HG03159 (cell line): ENCODE data around the gene TCF12.

ENCODE experiments used
- ATAC-seq: cut with Tn5 transposase; IDR thresholded peaks from one replicate; pipeline ENCODE4 v1.9.1; 2021; ENCODE audit warnings: mild to moderate bottlenecking, moderate library complexity; ENCODE audit not compliant: unreplicated experiment

Gene TCF12

GRCh38 chr15:57285386-57285785, 366.9 kb downstream of the TCF12 start:
- peak; percentile 48 for ATAC-seq

- no peak for ATAC-seq
Observed at GRCh38 chr15:57286446-57287122, 368.1 kb downstream of the TCF12 start.

GRCh38 chr15:57287123-57287521, 368.7 kb downstream of the TCF12 start:
- no peak for ATAC-seq

GRCh38 chr15:57288926-57289580, 370.6 kb downstream of the TCF12 start:
- ATAC-seq: no peak

- no peak for ATAC-seq
Observed at GRCh38 chr15:57290187-57290586, 371.7 kb downstream of the TCF12 start.

- ATAC-seq: no peak
Observed at GRCh38 chr15:57290826-57291225, 372.4 kb downstream of the TCF12 start.

- no peak for ATAC-seq
Observed at GRCh38 chr15:57296473-57297162, 378.2 kb downstream of the TCF12 start.

GRCh38 chr15:57297163-57297593, 378.7 kb downstream of the TCF12 start:
- no peak for ATAC-seq

GRCh38 chr15:57297630-57298029, 379.2 kb downstream of the TCF12 start:
- no peak for ATAC-seq

GRCh38 chr15:57298204-57298603, 379.8 kb downstream of the TCF12 start:
- ATAC-seq: no peak

- ATAC-seq: no peak
Observed at GRCh38 chr15:57298843-57299550, 380.6 kb downstream of the TCF12 start.

- no peak for ATAC-seq
Observed at GRCh38 chr15:57301307-57301706, 382.9 kb downstream of the TCF12 start.

GRCh38 chr15:57302640-57303257, 384.3 kb downstream of the TCF12 start:
- no peak for ATAC-seq

GRCh38 chr15:57305009-57305408, 386.6 kb downstream of the TCF12 start:
- ATAC-seq: no peak

- ATAC-seq: peak; percentile 69
Observed at GRCh38 chr15:57306161-57306943, 387.9 kb downstream of the TCF12 start.

- ATAC-seq: no peak
Observed at GRCh38 chr15:57306944-57307411, 388.5 kb downstream of the TCF12 start.

- ATAC-seq: no peak
Observed at GRCh38 chr15:57307527-57308169, 389.2 kb downstream of the TCF12 start.

- no peak for ATAC-seq
Observed at GRCh38 chr15:57308170-57308545, 389.7 kb downstream of the TCF12 start.
